Measurements from ENCODE around the gene MEGF8. TPM values are rescaled to one million over a fixed set of nuclear protein-coding genes. Genes with fewer than 3 reads are reported as not detected.

Gene MEGF8
- total and polyA plus RNA-seq, 9 of the 15 experiments (the other 6 are each of a cell fraction or from before 2014, with no cell fraction given), result 0.28 to 13.1 (median 3.0) TPM

- no peak for TF ChIP-seq ZFPM2 (CRISPR knock-in tag; IDR thresholded peaks at IDR 0.05)
- no peak for TF ChIP-seq FOXM1 (IDR thresholded peaks at IDR 0.05; ENCODE audit: low read depth)
- no peak for TF ChIP-seq FOXM1 (CRISPR knock-in tag; IDR thresholded peaks at IDR 0.05; ENCODE audit: low read depth)
- no peak for TF ChIP-seq CREB5 (CRISPR knock-in tag; IDR thresholded peaks at IDR 0.05)
- peak in 1 of 2 experiments; percentile 53; a peak in 3 of 4 replicates for TF ChIP-seq RAD21 (CRISPR knock-in tag; conservative IDR thresholded peaks at IDR 0.05 in 1 of 2, IDR thresholded peaks at IDR 0.05 in 1 of 2)
- TF ChIP-seq ZNF75A (CRISPR knock-in tag; IDR thresholded peaks at IDR 0.05), result no peak
- no peak for TF ChIP-seq ZNF175 (CRISPR knock-in tag; IDR thresholded peaks at IDR 0.05; ENCODE audit: low read depth)
- no peak for TF ChIP-seq CEBPG (CRISPR knock-in tag; IDR thresholded peaks at IDR 0.05)
- TF ChIP-seq CEBPG (tag; conservative IDR thresholded peaks at IDR 0.05 in 1 of 2, IDR thresholded peaks at IDR 0.05 in 1 of 2), result no peak
- TF ChIP-seq KLF1 (tag; IDR thresholded peaks at IDR 0.05), result no peak
- no peak for TF ChIP-seq BCOR (IDR thresholded peaks at IDR 0.05)
- TF ChIP-seq ZNF124 (CRISPR knock-in tag; IDR thresholded peaks at IDR 0.05), result no peak
- no peak for TF ChIP-seq KHSRP (IDR thresholded peaks at IDR 0.05)
- TF ChIP-seq C11orf30 (IDR thresholded peaks at IDR 0.05; ENCODE audit: low read depth), result no peak
- TF ChIP-seq ZC3H11A (IDR thresholded peaks at IDR 0.05; ENCODE audit: low read depth, low read length), result no peak
- no peak for TF ChIP-seq MCM7 (IDR thresholded peaks at IDR 0.05)
- TF ChIP-seq FOXP1 (CRISPR knock-in tag; IDR thresholded peaks at IDR 0.05), result no peak; the same call in 1 of the 2 replicates
- TF ChIP-seq ZNF655 (CRISPR knock-in tag; IDR thresholded peaks at IDR 0.05), result no peak
- TF ChIP-seq NRF1 (conservative IDR thresholded peaks at IDR 0.05 in 1 of 2, IDR thresholded peaks at IDR 0.05 in 1 of 2), result peak; percentile 83 to 85
- TF ChIP-seq, protein P1, sequence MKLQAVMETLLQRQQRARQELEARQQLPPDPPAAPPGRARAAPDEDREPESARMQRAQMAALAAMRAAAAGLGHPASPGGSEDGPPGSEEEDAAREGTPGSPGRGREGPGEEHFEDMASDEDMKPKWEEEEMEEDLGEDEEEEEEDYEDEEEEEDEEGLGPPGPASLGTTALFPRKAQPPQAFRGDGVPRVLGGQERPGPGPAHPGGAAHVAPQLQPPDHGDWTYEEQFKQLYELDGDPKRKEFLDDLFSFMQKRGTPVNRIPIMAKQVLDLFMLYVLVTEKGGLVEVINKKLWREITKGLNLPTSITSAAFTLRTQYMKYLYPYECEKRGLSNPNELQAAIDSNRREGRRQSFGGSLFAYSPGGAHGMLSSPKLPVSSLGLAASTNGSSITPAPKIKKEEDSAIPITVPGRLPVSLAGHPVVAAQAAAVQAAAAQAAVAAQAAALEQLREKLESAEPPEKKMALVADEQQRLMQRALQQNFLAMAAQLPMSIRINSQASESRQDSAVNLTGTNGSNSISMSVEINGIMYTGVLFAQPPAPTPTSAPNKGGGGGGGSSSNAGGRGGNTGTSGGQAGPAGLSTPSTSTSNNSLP (IDR thresholded peaks at IDR 0.05; ENCODE audit: borderline replicate concordance, low read depth, low read length), result no peak
Observed at GRCh38 chr19:42386974-42387707, 61.7 kb downstream of the MEGF8 start (continued).

Data from K562 (cell line).